Activated CD8-positive, alpha-beta memory T cell treated with anti-CD3 and anti-CD28 coated beads for 48 hours (primary cell): ENCODE data around the gene TP53BP2.
"Not testable (repeated sequence)": the region's sequence is repeated elsewhere in the genome, so short reads cannot be mapped to it uniquely, and the experiment has no call there.

Experiments
- DNase-seq, 3 experiments: peaks; one replicate each; pipeline ENCODE4 v3.0.0-alpha.2; 2020; ENCODE audit warnings: low read depth in 2 of 3, low spot score in 2 of 3

Gene TP53BP2

GRCh38 chr1:223832637-223832943 is 13.2 kb downstream of the TP53BP2 start:
- no peak for DNase-seq

- DNase-seq: no peak
Observed at GRCh38 chr1:223831755-223832636, 13.8 kb downstream of the TP53BP2 start.

- DNase-seq: no peak
Observed at GRCh38 chr1:223829678-223830077, 16.1 kb downstream of the TP53BP2 start.

GRCh38 chr1:223828162-223828848 is 17.4 kb downstream of the TP53BP2 start:
- DNase-seq: no peak

GRCh38 chr1:223827193-223827663 is 18.5 kb downstream of the TP53BP2 start:
- no peak for DNase-seq

GRCh38 chr1:223825767-223826748 is 19.7 kb downstream of the TP53BP2 start:
- DNase-seq: no peak

- no peak for DNase-seq
Observed at GRCh38 chr1:223824712-223825111, 21.0 kb downstream of the TP53BP2 start.

- DNase-seq: no peak
Observed at GRCh38 chr1:223824287-223824686, 21.5 kb downstream of the TP53BP2 start.

GRCh38 chr1:223820971-223821370 is 24.8 kb downstream of the TP53BP2 start:
- no peak for DNase-seq

- no peak for DNase-seq
Observed at GRCh38 chr1:223820515-223820858, 25.3 kb downstream of the TP53BP2 start.

- no peak for DNase-seq
Observed at GRCh38 chr1:223819730-223820514, 25.8 kb downstream of the TP53BP2 start.

- DNase-seq: not testable (repeated sequence)
Observed at GRCh38 chr1:223817265-223817664, 28.5 kb downstream of the TP53BP2 start.

- DNase-seq: no peak
Observed at GRCh38 chr1:223815865-223816264, 29.9 kb downstream of the TP53BP2 start.

- no peak for DNase-seq
Observed at GRCh38 chr1:223815020-223815853, 30.5 kb downstream of the TP53BP2 start.

GRCh38 chr1:223813645-223814044 is 32.1 kb downstream of the TP53BP2 start:
- no peak for DNase-seq

- DNase-seq: no peak
Observed at GRCh38 chr1:223811634-223812101, 34.1 kb downstream of the TP53BP2 start.

- DNase-seq: no peak
Observed at GRCh38 chr1:223810586-223810985, 35.2 kb downstream of the TP53BP2 start.

- not testable (repeated sequence) for DNase-seq
Observed at GRCh38 chr1:223809905-223810304, 35.8 kb downstream of the TP53BP2 start.

- no peak for DNase-seq
Observed at GRCh38 chr1:223803211-223803610, 42.5 kb downstream of the TP53BP2 start.

- DNase-seq: no peak
Observed at GRCh38 chr1:223802602-223803001, 43.1 kb downstream of the TP53BP2 start.
